B cell (primary cell): ENCODE data around the gene PRR9. TPM values are rescaled to one million over a fixed set of nuclear protein-coding genes. Genes with fewer than 3 reads are reported as not detected.

Experiments used
- ATAC-seq: fragments of 200-7000 bp; cut with Tn5 transposase; one replicate; pipeline ENCODE4 v1.10.0; 2021; ENCODE audit warnings: low read depth, mild to moderate bottlenecking, moderate number of reproducible peaks, moderate library complexity
- CTCF ChIA-PET: fragments of 350-600 bp; sonication (Branson Sonifier 250); formaldehyde crosslinking; loops from one replicate; lab custom pipeline; 2021; ENCODE audit warnings: antibody characterized with exemption, inconsistent platforms; lab: Charles Lee
- POLR2A ChIA-PET: fragments of 350-600 bp; sonication (Branson Sonifier 250); formaldehyde crosslinking; loops from one replicate; lab custom pipeline; 2021; ENCODE audit warnings: antibody characterized with exemption; lab: Charles Lee
- DNase-seq: peaks from one replicate; pipeline ENCODE4 v3.0.0; 2013
- H2AFZ ChIP-seq: 2 replicates; pipeline ENCODE4 v1.6.1; 2012; ENCODE audit warnings: mild to moderate bottlenecking, low read depth, low read length; ENCODE audit not compliant: insufficient read depth, poor library complexity, severe bottlenecking
- H3K27ac ChIP-seq, 2 donors: 1 replicate in 1 of 2; 2 replicates in 1 of 2; pipeline ENCODE4 v1.5.1; 2012 to 2013; ENCODE audit warnings: low read length in 2 of 2, mild to moderate bottlenecking in 2 of 2, moderate library complexity in 1 of 2
- H3K27me3 ChIP-seq, 4 experiments: fragments of 200-600 bp in 1 of 4; sonication (generic) in 1 of 4; replicated peaks in 1 of 4; 1 replicate in 2 of 4; 2 replicates in 2 of 4; pipeline versions ENCODE4 v1.6.1 to v1.7.0; 2013 to 2016; ENCODE audit warnings: low read length in 3 of 4, mild to moderate bottlenecking in 2 of 4, mixed read lengths in 1 of 4, moderate library complexity in 1 of 4; ENCODE audit not compliant: insufficient read depth in 4 of 4, control insufficient read depth in 3 of 4; ENCODE audit errors: control extremely low read depth in 1 of 4
- H3K36me3 ChIP-seq, 2 experiments: replicated peaks in 1 of 2; 1 replicate in 1 of 2; 2 replicates in 1 of 2; pipeline versions ENCODE4 v1.6.1 to v1.7.1; 2013; ENCODE audit warnings: low read length in 1 of 2; ENCODE audit not compliant: insufficient read depth in 2 of 2, control insufficient read depth in 1 of 2; ENCODE audit errors: control extremely low read depth in 1 of 2, extremely low read depth in 1 of 2
- H3K4me1 ChIP-seq, 2 donors: fragments of 200-600 bp in 1 of 2; sonication (generic) in 1 of 2; 1 replicate in 1 of 2; 2 replicates in 1 of 2; pipeline versions ENCODE4 v1.5.1 to v1.6.1; 2013 to 2017; ENCODE audit warnings: low read length in 2 of 2; ENCODE audit not compliant: control insufficient read depth in 2 of 2, insufficient read depth in 2 of 2
- H3K4me2 ChIP-seq: replicated peaks from 2 replicates; pipeline ENCODE3; 2012; ENCODE audit warnings: mild to moderate bottlenecking, low read depth, low read length; ENCODE audit not compliant: poor library complexity, severe bottlenecking
- H3K4me3 ChIP-seq, 5 experiments: fragments of 200-600 bp in 1 of 5; sonication (generic) in 1 of 5; 1 replicate in 3 of 5; 2 replicates in 2 of 5; pipeline versions ENCODE4 v1.5.1 to v1.7.0; 2011 to 2016; ENCODE audit warnings: low read length in 4 of 5, mild to moderate bottlenecking in 4 of 5, low read depth in 2 of 5, control low read depth in 1 of 5, moderate library complexity in 1 of 5; ENCODE audit not compliant: insufficient read depth in 1 of 5; ENCODE audit errors: control extremely low read depth in 1 of 5, extremely low read depth in 1 of 5
- H3K79me2 ChIP-seq: fragments of 200-600 bp; sonication (generic); one replicate; pipeline ENCODE4 v1.6.0; 2016; ENCODE audit warnings: low read length; ENCODE audit not compliant: control insufficient read depth, insufficient read depth
- H3K9ac ChIP-seq: fragments of 200-600 bp; sonication (generic); 2 replicates; pipeline ENCODE4 v1.6.1; 2017; ENCODE audit warnings: mild to moderate bottlenecking, low read length, moderate library complexity
- H3K9me3 ChIP-seq, 3 donors: one replicate each; pipeline versions ENCODE4 v1.6.1 to v1.7.1; 2013; ENCODE audit warnings: low read length in 2 of 3; ENCODE audit not compliant: control insufficient read depth in 2 of 3, insufficient read depth in 1 of 3; ENCODE audit errors: control extremely low read depth in 1 of 3
- H4K20me1 ChIP-seq: 2 replicates; pipeline ENCODE4 v1.6.0; 2012; ENCODE audit warnings: mild to moderate bottlenecking, low read length; ENCODE audit not compliant: insufficient read depth, control insufficient read depth, poor library complexity, severe bottlenecking
- H3K27ac Mint-ChIP-seq: one replicate; pipeline ENCODE4 v1.8.0; 2021; ENCODE audit warnings: mixed read lengths
- H3K27me3 Mint-ChIP-seq: one replicate; pipeline ENCODE4 v1.8.0; 2021; ENCODE audit warnings: mixed read lengths
- H3K4me1 Mint-ChIP-seq: one replicate; pipeline ENCODE4 v1.8.0; 2021; ENCODE audit warnings: mixed read lengths
- H3K4me3 Mint-ChIP-seq: one replicate; pipeline ENCODE4 v1.8.0; 2021; ENCODE audit warnings: mixed read lengths
- H3K9me3 Mint-ChIP-seq: one replicate; pipeline ENCODE4 v1.8.0; 2022; ENCODE audit warnings: mixed read lengths; ENCODE audit not compliant: insufficient read depth
- CTCF ChIP-seq: fragments of 200-600 bp; IDR thresholded peaks from one replicate; pipeline ENCODE4 v1.8.0; 2022; ENCODE audit warnings: antibody characterized with exemption, mild to moderate bottlenecking
- EZH2 ChIP-seq: IDR thresholded peaks from 2 replicates; pipeline ENCODE4 v1.6.1; 2012; ENCODE audit warnings: borderline replicate concordance, low read depth, mild to moderate bottlenecking, moderate library complexity, low read length; ENCODE audit not compliant: insufficient read depth, poor library complexity, severe bottlenecking
- WGBS: methylation state at CpG from one replicate; pipeline ENCODE4 v1.1.5; 2013; ENCODE audit warnings: missing lambda C conversion rate; ENCODE audit not compliant: insufficient coverage; 5-methylcytosine and 5-hydroxymethylcytosine counted together
- intact Hi-C: fragments of 100-400 bp; cut with micrococcal nuclease; formaldehyde crosslinking; loops from one replicate; pipeline ENCODE4 v1.10.0; 2022
- polyA plus RNA-seq: library from polyadenylated mRNA; depleted of rRNA; stranded (reverse); fragments of >200 nt; gene quantifications from 2 replicates; pipeline ENCODE4 v1.2.3, GENCODE V29; 2012
- total RNA-seq, 2 donors: library from RNA; stranded (reverse); fragments of 120-200 nt in 1 of 2; gene quantifications; 1 replicate in 1 of 2; 2 replicates in 1 of 2; pipeline versions ENCODE4 v1.2.3 to v1.2.4, GENCODE V29; 2013 to 2022

The PRR9 gene
- total and polyA plus RNA-seq, 2 donors (not counting 1 experiment from before 2014, with no cell fraction given), result not detected

GRCh38 chr1:153246825-153247224 is 29.4 kb downstream of the PRR9 start:
- no peaks in the 10 kb centered on the region for H3K4me1 Mint-ChIP-seq
- 100% methylated on average over 1 of the region's 2 CpGs for WGBS
- Histone ChIP-seq H3K79me2 (no peaks in the 10 kb centered on the region), H3K9me3 (peaks cover 0 to 5% (median 0%) of the 10 kb centered on the region in 3 donors), H2AFZ (no peak overlapping the region), H3K36me3 (no peaks in the 10 kb centered on the region), H3K4me2 (no peak overlapping the region), H3K27ac (no peak overlapping the region), H3K27me3 (peaks cover 0 to 20% (median 11%) of the 10 kb centered on the region in 4 experiments), H3K9ac (no peak overlapping the region), H3K4me1 (no peaks in the 10 kb centered on the region), H3K4me3 (no peak overlapping the region), H4K20me1 (no peaks in the 10 kb centered on the region)
- H3K27ac Mint-ChIP-seq, result no peak overlapping the region
- no peak for ATAC-seq
- no peaks in the 10 kb centered on the region for H3K9me3 Mint-ChIP-seq
- H3K27me3 Mint-ChIP-seq, result peaks cover 45% of the 10 kb centered on the region
- CTCF ChIA-PET, result interaction anchor here (1.2 kb wide), 1 partner anchor 9 kb away, joined by 3 read pairs; no protein-coding TSS in a partner anchor
- POLR2A ChIA-PET, result no interaction called here
- no peak for DNase-seq
- no peak overlapping the region for H3K4me3 Mint-ChIP-seq
- no peak for TF ChIP-seq CTCF
- TF ChIP-seq EZH2, result no peak
- intact Hi-C loops, result no loop called here

GRCh38 chr1:153248176-153248879 is 30.9 kb downstream of the PRR9 start:
- no peak for TF ChIP-seq CTCF
- TF ChIP-seq EZH2, result no peak
- ATAC-seq (no peak), DNase-seq (no peak)
- Histone ChIP-seq H3K27ac (no peak overlapping the region), H3K4me2 (no peak overlapping the region), H3K9ac (no peak overlapping the region), H3K4me1 (no peaks in the 10 kb centered on the region), H3K36me3 (no peaks in the 10 kb centered on the region), H2AFZ (no peak overlapping the region), H4K20me1 (no peaks in the 10 kb centered on the region), H3K79me2 (no peaks in the 10 kb centered on the region), H3K9me3 (peaks cover 0 to 5% (median 0%) of the 10 kb centered on the region in 3 donors), H3K27me3 (peaks cover 0 to 20% (median 14%) of the 10 kb centered on the region in 4 experiments), H3K4me3 (no peak overlapping the region)
- H3K27ac Mint-ChIP-seq, result no peak overlapping the region
- no peaks in the 10 kb centered on the region for H3K4me1 Mint-ChIP-seq
- intact Hi-C loops, result no loop called here
- peaks cover 48% of the 10 kb centered on the region for H3K27me3 Mint-ChIP-seq
- no peaks in the 10 kb centered on the region for H3K9me3 Mint-ChIP-seq
- WGBS, result 100% methylated on average over 2 of the region's 5 CpGs
- POLR2A ChIA-PET, result no interaction called here
- H3K4me3 Mint-ChIP-seq, result no peak overlapping the region
- CTCF ChIA-PET, result interaction anchor here (1.1 kb wide), 1 partner anchor 9 kb away, joined by 3 read pairs; no protein-coding TSS in a partner anchor
